Measurements from ENCODE around the gene GRK5.

- TF ChIP-seq POLR2AphosphoS5 (IDR thresholded peaks at IDR 0.05; ENCODE audit: borderline replicate concordance, low read depth, low read length) = no peak
- TF ChIP-seq EZH2 (IDR thresholded peaks at IDR 0.05) = no peak
These were observed 179.3 kb downstream of the GRK5 start for GRCh38 chr10:119386666-119387065.
